Stimulated activated CD8-positive, alpha-beta memory T cell treated with anti-CD3 and anti-CD28 coated beads, Interleukin-4, amount 100 ng/mL, for 48 hours (primary cell): ENCODE results near the gene SHISAL2A.
"Not testable (repeated sequence)": the region's sequence is repeated elsewhere in the genome, so short reads cannot be mapped to it uniquely, and the experiment has no call there.

ENCODE experiments used
- DNase-seq: peaks from one replicate; pipeline ENCODE4 v3.0.0-alpha.2; 2020

SHISAL2A gene

DNA sequence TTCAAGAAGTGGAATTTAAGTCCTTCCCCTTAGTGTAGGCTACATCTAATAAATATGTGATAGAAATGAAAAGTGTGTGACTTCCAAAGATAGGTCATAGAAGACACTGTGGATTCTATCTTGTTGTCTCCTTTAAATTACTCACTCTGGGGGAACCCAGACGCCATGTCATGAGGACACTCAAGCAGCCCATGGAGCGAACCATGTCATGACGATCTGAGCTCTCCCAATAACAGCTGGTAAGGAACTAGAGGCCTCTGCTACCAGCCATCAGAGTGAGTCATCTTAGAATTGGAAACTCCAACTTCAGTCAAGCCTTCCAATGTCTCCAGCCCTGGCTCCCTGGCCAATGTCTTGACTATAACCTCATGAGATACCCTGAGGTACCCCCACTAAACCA lies 58.9 kb downstream of the SHISAL2A start:
- DNase-seq: no peak

GRCh38 chr1:52692697-52693096 lies 59.7 kb downstream of the SHISAL2A start:
- no peak for DNase-seq

GRCh38 chr1:52693351-52693750 lies 60.4 kb downstream of the SHISAL2A start:
- not testable (repeated sequence) for DNase-seq

DNA sequence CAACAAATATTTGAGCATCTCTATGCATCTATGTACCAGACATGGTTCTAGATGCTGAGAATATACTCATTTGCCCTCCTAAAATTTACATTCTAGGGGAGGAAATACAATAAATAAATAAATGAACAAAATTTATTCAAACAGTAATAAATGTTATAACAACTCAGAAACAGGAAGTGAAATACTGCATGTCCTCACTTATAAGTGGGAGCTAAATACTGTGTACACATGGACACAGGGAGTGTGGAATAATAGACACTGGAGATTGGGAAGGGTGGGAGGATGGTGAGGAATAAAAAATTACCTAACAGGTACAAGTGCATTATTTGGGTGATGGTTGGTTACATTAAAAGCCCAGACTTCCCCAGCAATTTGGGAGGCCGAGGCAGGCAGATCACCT lies 60.9 kb downstream of the SHISAL2A start:
- DNase-seq: no peak

- DNase-seq: no peak
These were observed 62.7 kb downstream of the SHISAL2A start for GRCh38 chr1:52695627-52696026.

GRCh38 chr1:52697795-52698674 lies 65.1 kb downstream of the SHISAL2A start, which contains the start of gene COA7:
Gene COA7 (minus strand): TSS chr1:52698347. CDS start chr1:52698326, 21 bp downstream.
- DNase-seq: peak; percentile 84

DNA sequence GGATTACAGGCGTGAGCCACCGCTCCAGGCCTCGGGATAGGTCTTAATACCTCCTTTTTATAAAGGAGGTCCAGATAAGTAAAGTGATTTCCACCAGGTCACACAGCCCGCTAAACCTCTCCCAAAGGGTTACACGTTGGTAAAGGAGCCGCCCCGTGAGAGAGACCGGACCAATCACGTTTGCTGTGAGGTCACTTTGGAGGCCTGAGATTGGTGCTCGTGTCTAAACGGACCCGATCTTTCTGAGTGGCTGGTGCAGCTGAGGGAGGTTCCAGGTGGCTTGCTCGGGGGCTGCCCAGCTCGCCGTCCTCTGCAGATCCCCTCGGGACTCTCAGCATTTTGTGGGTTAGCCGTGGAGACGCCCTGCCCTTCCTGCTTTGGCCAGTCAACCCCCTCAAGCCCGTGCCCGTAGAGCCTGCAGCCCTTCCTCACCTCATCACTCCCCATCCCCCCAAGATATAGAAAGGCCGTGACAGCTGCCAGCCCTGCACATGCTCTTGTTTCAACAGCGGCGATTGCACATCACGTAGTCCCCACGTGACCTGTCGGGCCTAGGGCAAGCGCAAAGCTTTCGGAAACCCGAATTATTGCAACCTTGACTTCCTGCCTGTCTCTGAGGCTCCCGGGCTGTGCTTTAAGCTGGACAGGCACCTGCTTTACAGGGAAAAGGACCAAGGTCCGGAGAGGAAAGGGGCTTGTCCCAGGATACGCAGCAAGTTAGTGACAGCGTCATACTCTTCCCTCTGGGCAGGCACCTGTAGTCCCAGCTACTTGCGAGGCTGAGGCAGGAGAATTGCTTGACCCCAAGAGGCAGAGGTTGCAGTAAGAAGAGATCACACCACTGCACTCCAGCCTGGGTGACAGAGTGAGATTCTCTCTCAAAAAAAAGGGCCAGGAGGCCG lies 70.2 kb downstream of the SHISAL2A start:
- DNase-seq: peak; percentile 84

GRCh38 chr1:52706136-52706670 lies 73.2 kb downstream of the SHISAL2A start:
- DNase-seq: no peak
